GM12891 (cell line): ENCODE measurements around the gene LRP1B.

Experiments
- POLR2A ChIP-seq: IDR thresholded peaks from 2 replicates; pipeline ENCODE4 v1.6.1; 2011; ENCODE audit warnings: low read depth, low read length, control low read depth
- POLR2AphosphoS5 ChIP-seq: IDR thresholded peaks from 2 replicates; pipeline ENCODE4 v1.6.1; 2011; ENCODE audit warnings: low read depth, low read length, control low read depth
- POU2F2 ChIP-seq: IDR thresholded peaks from 2 replicates; pipeline ENCODE4 v1.6.1; 2011; ENCODE audit warnings: low read depth, mild to moderate bottlenecking, control low read depth, low read length, moderate library complexity

DNA sequence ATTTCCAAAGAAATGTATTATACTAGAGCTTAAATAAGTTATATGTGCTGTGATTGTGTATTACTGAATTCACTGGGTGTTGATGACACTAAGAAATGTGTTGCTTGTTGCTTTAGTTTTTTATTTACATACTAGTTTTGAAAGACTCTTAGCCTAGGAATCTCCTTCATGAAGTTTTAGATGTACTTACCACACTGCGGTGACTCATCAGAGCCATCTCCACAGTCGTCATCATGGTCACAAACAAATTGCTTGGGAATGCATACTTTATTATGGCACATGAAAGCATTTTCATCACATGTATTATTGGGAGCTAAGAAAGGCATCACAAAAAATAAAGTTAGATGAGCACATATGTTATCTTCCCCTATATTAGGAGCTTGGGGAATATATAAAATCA lies 1624.2 kb downstream of the LRP1B start:
- TF ChIP-seq POLR2A = no peak
- no peak for TF ChIP-seq POU2F2
- TF ChIP-seq POLR2AphosphoS5 = no peak
